Parathyroid adenoma (tissue), 2 donors: Measurements from ENCODE around the gene SSRP1.
"Not testable (repeated sequence)": the region's sequence is repeated elsewhere in the genome, so short reads cannot be mapped to it uniquely, and the experiment has no call there.

ENCODE experiments used
- H2AFZ ChIP-seq: fragments of 300-600 bp; sonication (generic); one replicate; pipeline ENCODE4 v1.7.0; 2017; ENCODE audit warnings: antibody characterized with exemption, mild to moderate bottlenecking
- H3K27ac ChIP-seq: fragments of 300-600 bp; sonication (generic); one replicate; pipeline ENCODE4 v1.7.0; 2017
- H3K27me3 ChIP-seq: fragments of 300-600 bp; sonication (generic); one replicate; pipeline ENCODE4 v1.7.0; 2017; ENCODE audit warnings: low read length; ENCODE audit not compliant: control insufficient read depth, insufficient read depth
- H3K36me3 ChIP-seq: fragments of 300-600 bp; sonication (generic); one replicate; pipeline ENCODE4 v1.7.0; 2017; ENCODE audit warnings: low read length; ENCODE audit not compliant: control insufficient read depth, insufficient read depth
- H3K4me1 ChIP-seq: fragments of 300-600 bp; sonication (generic); one replicate; pipeline ENCODE4 v1.7.0; 2017; ENCODE audit warnings: control low read depth
- H3K4me2 ChIP-seq: fragments of 300-600 bp; sonication (generic); one replicate; pipeline ENCODE4 v1.7.0; 2017; ENCODE audit warnings: low read length
- H3K4me3 ChIP-seq: fragments of 300-600 bp; sonication (generic); one replicate; pipeline ENCODE4 v1.7.0; 2017; ENCODE audit warnings: low read depth, low read length
- H3K79me2 ChIP-seq: fragments of 300-600 bp; sonication (generic); one replicate; pipeline ENCODE4 v1.7.0; 2017; ENCODE audit warnings: control low read depth
- H3K9ac ChIP-seq: fragments of 300-600 bp; sonication (generic); one replicate; pipeline ENCODE4 v1.7.0; 2017; ENCODE audit warnings: mild to moderate bottlenecking
- H3K9me3 ChIP-seq: fragments of 300-600 bp; sonication (generic); one replicate; pipeline ENCODE4 v1.7.0; 2017; ENCODE audit warnings: low read length; ENCODE audit not compliant: control insufficient read depth
- TF ChIP-seq, protein P1 (sequence below): fragments of 300-600 bp; sonication (generic); IDR thresholded peaks from one replicate; pipeline ENCODE4 v1.7.0; 2017; ENCODE audit warnings: antibody characterized with exemption, mild to moderate bottlenecking
- donor health status: primary hyperparathyroidism.

SSRP1 gene

DNA sequence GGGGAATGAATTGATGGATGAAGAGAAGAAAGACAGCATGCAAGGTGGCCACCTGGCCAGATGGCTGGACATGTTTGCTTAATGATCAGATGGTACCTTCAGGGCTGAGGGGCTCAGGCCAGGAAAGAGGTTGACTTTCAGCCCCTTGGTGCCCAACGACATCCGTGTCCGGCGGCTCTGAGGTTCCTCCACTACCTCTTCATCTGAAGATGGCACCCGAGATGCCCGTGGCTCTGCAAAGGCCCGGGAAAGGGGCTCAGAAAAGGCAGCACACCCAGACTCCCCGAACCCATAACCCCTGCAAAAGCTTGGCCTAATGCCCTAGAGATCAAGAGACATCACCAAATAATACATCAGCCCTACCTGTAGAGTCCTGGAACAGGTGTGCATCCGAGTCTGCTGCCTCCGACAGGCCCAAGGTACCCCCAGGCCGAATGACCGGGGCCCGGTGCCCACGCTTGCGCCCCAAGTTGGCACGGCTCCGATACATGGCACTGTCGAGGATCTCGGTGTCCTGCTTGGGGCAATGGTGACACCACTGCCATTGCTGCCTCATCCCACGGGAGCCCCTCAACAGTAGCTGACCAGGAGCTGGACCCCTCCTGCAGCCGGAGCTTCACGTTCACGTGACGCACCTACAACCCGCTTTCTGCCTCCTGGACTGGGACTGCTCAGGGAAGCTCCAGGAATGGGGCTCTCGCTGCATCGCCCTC, 33.8 kb downstream of the SSRP1 start:
- Histone ChIP-seq H3K9ac (no peak overlapping the region), H2AFZ (no peak overlapping the region), H3K4me3 (no peak overlapping the region), H3K4me1 (peaks cover 3% of the 10 kb centered on the region), H3K4me2 (no peak overlapping the region), H3K36me3 (no peaks in the 10 kb centered on the region), H3K27ac (no peak overlapping the region), H3K27me3 (no peaks in the 10 kb centered on the region), H3K79me2 (peaks cover 3% of the 10 kb centered on the region), H3K9me3 (no peaks in the 10 kb centered on the region)
- TF ChIP-seq, protein P1, sequence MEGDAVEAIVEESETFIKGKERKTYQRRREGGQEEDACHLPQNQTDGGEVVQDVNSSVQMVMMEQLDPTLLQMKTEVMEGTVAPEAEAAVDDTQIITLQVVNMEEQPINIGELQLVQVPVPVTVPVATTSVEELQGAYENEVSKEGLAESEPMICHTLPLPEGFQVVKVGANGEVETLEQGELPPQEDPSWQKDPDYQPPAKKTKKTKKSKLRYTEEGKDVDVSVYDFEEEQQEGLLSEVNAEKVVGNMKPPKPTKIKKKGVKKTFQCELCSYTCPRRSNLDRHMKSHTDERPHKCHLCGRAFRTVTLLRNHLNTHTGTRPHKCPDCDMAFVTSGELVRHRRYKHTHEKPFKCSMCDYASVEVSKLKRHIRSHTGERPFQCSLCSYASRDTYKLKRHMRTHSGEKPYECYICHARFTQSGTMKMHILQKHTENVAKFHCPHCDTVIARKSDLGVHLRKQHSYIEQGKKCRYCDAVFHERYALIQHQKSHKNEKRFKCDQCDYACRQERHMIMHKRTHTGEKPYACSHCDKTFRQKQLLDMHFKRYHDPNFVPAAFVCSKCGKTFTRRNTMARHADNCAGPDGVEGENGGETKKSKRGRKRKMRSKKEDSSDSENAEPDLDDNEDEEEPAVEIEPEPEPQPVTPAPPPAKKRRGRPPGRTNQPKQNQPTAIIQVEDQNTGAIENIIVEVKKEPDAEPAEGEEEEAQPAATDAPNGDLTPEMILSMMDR, result no peak

DNA sequence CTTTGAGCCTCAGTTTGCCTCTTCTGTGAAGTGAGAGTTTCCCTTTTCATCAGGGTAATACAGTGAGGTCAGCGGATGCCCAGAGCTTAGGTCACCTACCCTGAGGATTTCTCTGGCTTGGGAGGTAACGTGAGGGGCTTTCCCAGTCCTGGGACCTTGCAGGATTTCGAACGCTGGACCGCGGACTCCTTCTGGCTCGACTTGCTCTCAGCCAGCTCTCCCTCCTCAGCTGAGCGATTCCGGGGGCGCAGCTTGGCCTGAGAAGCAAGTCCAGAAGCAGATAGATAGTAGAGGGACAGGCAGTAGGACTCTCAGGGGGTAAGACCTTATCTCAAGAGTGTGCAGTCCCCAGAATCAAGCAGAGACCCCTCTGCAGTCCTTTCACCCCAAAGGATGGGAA, 34.9 kb downstream of the SSRP1 start:
- no peak overlapping the region for H3K27ac ChIP-seq
- peaks cover 3% of the 10 kb centered on the region for H3K79me2 ChIP-seq
- no peak overlapping the region for H3K9ac ChIP-seq
- H3K9me3 ChIP-seq, result no peaks in the 10 kb centered on the region
- no peaks in the 10 kb centered on the region for H3K36me3 ChIP-seq
- no peaks in the 10 kb centered on the region for H3K27me3 ChIP-seq
- no peak overlapping the region for H3K4me2 ChIP-seq
- no peak overlapping the region for H3K4me3 ChIP-seq
- TF ChIP-seq, protein P1, result no peak
- H3K4me1 ChIP-seq, result peaks cover 3% of the 10 kb centered on the region
- H2AFZ ChIP-seq, result no peak overlapping the region

DNA sequence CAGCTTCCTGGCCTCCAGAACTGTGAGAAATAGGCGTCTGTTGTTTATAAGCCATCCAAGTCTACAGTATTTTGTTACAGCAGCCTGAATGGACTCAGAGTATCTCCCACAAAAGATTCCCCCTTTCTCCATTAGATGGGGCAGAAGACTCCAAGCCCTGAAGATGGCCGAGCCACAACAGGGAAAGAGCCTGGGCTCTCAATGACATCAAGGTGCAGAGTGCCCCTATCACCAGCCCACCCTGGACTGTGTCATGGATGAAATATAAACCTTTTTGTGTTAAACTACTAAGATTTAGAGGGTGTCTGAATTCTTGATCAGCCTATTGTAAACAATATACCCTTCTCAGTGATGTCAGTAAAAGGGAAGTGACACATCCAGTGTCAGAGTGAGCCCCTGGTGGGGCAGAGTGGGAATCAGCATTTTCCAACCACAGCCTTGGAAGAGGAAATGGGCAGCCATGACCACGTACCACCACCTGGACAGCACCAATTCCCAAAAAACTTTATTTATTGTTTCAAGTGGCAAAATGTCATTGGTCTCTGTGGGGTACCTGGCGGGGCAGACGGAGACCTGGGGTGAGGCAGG, 36.4 kb downstream of the SSRP1 start:
- Histone ChIP-seq H3K36me3 (no peaks in the 10 kb centered on the region), H2AFZ (no peak overlapping the region), H3K4me1 (no peaks in the 10 kb centered on the region), H3K27ac (no peak overlapping the region), H3K9me3 (no peaks in the 10 kb centered on the region), H3K9ac (no peak overlapping the region), H3K4me3 (no peak overlapping the region), H3K4me2 (no peak overlapping the region), H3K79me2 (no peaks in the 10 kb centered on the region), H3K27me3 (no peaks in the 10 kb centered on the region)
- TF ChIP-seq, protein P1, result no peak

DNA sequence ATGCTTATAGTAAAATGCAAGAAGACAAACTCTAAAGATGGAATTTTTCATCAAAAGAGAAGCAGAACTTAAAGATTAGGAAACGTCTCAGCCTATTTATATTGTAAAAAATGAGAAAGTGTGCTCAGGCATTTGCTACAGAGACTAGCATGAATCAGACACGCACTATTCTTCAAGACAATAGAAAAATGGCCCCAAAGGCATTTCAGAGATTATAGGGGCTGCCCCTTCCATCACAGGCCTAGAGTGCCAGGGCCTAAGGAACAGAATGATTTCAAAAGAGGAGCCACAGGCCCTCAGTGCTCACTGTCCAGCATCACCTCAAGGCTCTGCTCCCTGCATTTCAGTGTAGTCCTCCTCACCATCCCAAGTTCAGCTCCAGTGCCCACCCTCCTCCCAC, 38.5 kb downstream of the SSRP1 start:
- TF ChIP-seq, protein P1, result no peak
- no peak overlapping the region for H2AFZ ChIP-seq
- H3K4me3 ChIP-seq, result no peak overlapping the region
- no peaks in the 10 kb centered on the region for H3K4me1 ChIP-seq
- no peaks in the 10 kb centered on the region for H3K27me3 ChIP-seq
- H3K4me2 ChIP-seq, result no peak overlapping the region
- no peaks in the 10 kb centered on the region for H3K9me3 ChIP-seq
- H3K79me2 ChIP-seq, result no peaks in the 10 kb centered on the region
- H3K36me3 ChIP-seq, result no peaks in the 10 kb centered on the region
- no peak overlapping the region for H3K27ac ChIP-seq
- no peak overlapping the region for H3K9ac ChIP-seq

DNA sequence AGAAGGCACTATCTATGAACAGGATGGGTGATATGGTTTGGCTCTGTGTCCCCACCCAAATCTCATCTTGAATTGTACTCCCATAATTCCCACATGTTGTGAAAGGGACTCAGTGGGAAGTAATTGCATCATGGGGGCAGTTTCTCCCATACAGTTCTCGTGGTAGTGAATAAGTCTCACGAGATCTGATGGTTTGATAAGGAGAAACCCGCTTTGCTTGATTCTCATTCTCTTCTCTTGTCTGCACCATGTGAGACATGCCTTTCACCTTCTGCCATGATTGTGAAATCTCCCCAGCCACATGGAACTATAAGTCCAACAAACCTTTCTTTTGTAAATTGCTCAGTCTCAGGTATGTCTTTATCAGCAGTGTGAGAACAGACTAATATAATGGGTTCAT, 39.5 kb downstream of the SSRP1 start:
- not testable (repeated sequence) for H3K27ac ChIP-seq, H3K36me3 ChIP-seq, H3K27me3 ChIP-seq, H3K79me2 ChIP-seq, H3K9me3 ChIP-seq, H3K4me2 ChIP-seq, H3K9ac ChIP-seq, H3K4me3 ChIP-seq, H2AFZ ChIP-seq, H3K4me1 ChIP-seq
